GM20000 (cell line): ENCODE data around the gene PLPP2.

Experiments
- DNase-seq: peaks from one replicate; pipeline ENCODE4 v3.0.0; 2012; ENCODE audit warnings: low spot score
- TF ChIP-seq, protein P1 (sequence below): IDR thresholded peaks from 2 replicates; pipeline ENCODE4 v1.5.1; 2012; ENCODE audit warnings: mild to moderate bottlenecking, control low read depth; ENCODE audit errors: extremely low read depth, missing control alignments

The PLPP2 gene

DNA sequence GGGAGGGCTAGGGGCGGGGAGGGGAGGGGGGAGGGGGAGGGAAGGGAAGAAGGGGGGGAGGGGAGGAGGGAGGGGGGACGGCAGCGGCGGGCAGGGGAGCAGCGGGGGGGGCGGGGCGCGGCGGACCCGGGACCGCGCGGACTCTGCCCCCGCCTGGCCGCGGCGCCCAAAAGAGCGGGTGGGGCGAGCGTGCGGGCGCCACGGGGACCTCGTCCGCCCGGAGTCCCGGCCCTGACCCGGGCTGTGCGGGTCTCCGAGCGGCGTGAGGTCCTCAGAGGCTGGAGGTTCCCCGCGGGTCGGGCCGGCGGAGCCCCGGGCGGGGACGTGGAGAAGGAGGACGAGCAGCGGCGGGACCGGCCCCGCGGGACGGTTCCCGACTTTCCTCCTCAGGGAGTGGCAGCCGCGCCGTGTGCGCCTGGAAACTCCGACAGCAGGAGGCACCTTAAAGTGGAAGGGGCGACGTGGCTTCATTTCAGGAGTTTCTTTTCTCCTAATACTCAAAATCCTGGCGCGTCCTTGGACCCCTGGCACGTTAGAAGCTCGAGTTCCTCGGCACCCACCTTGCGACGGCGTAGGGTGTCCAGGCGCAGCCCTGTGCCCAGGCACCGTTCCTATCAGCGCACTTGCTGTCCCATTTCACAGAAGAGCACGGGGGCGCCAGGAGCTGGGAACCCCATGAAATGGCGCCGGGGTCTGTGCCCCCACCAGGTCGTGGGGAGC, 518 bp upstream of the PLPP2 start:
- no peak for DNase-seq
- TF ChIP-seq, protein P1, sequence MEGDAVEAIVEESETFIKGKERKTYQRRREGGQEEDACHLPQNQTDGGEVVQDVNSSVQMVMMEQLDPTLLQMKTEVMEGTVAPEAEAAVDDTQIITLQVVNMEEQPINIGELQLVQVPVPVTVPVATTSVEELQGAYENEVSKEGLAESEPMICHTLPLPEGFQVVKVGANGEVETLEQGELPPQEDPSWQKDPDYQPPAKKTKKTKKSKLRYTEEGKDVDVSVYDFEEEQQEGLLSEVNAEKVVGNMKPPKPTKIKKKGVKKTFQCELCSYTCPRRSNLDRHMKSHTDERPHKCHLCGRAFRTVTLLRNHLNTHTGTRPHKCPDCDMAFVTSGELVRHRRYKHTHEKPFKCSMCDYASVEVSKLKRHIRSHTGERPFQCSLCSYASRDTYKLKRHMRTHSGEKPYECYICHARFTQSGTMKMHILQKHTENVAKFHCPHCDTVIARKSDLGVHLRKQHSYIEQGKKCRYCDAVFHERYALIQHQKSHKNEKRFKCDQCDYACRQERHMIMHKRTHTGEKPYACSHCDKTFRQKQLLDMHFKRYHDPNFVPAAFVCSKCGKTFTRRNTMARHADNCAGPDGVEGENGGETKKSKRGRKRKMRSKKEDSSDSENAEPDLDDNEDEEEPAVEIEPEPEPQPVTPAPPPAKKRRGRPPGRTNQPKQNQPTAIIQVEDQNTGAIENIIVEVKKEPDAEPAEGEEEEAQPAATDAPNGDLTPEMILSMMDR, result no peak

DNA sequence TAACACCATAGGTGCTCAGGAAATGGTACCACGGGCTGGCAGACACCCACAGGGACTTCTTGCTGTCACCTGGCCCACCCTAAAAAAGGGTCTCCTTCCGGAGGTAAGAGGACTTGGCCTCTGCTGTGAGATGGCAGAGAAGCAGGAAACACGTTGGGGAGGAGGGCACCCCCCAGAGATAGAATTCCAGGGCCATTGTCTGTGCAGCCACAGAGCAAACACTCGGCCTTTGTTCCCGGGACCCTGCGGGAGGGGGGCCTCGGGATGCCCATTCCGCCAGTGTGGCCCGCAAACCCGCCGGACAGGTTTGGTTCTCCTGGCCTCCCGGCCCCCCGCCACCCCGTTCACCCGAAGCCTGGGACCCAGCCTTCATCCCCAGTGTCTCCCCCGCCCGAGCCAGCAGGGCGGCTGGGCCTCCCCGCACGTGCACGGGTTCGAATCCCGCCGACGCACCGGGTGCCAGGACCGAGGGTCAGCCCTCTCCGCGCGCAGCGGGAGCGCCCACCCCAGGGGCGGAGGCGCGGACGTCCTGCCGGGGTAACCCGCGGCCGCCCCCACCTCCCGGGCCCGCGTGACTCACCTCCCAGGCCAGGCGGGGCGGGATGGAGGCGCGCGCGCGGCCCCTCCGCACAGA, 714 bp downstream of the PLPP2 start:
- TF ChIP-seq, protein P1, result no peak
- DNase-seq, result no peak

DNA sequence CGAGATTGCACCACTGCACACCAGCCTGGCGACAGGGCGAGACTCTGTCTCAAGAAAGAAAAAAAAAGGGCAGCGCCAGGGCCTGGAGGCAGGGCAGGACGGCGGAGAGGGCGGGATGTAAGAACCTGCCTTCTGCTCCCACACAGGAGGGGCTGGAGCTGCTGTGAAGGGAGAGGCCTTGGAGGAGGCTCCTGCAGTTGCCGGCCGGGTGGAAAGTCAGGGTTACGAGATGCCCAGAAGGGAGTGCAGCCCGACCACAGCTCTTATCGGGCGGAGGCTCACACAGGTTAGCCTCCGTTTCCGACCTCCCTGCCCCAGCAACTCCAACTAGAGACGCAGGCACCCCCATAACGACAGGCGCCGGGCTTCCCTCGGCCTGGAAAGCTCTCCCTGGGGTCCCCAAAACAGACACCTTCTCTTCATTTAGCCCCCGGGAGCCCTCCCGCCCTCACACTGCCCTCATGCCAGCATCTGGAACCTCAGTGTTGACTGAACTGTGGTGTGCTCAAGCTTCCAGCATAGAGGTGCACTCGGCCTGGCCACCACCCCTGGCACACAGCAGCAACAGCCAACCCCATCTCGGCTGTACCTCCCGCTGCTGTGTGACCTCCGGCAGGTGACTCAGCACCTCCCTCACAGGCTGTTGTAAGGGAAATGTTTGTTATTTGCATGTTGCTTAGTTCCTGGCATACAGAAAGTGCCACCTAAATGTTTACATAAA, 1.4 kb downstream of the PLPP2 start:
- TF ChIP-seq, protein P1, result no peak
- no peak for DNase-seq

DNA sequence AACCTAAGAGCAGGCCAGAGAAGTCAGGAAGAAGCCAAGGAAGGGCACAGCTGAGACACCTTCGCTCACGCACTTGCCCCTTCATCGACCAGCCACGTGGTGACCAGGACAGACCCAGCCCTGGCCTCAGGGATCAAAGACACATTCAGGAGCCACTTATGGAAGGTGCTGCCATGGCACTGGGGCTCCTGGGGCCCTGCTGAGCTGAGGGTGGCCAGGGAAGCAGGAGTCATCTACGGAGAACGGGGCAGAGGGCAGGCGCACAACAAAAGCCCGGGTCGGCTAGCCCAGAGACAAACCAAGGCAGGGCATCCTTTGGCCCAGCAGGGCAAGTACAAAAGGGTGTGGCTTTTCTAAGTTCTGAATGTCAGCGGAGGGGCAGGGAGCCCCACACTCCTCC, 2.3 kb downstream of the PLPP2 start:
- TF ChIP-seq, protein P1, result no peak

DNA sequence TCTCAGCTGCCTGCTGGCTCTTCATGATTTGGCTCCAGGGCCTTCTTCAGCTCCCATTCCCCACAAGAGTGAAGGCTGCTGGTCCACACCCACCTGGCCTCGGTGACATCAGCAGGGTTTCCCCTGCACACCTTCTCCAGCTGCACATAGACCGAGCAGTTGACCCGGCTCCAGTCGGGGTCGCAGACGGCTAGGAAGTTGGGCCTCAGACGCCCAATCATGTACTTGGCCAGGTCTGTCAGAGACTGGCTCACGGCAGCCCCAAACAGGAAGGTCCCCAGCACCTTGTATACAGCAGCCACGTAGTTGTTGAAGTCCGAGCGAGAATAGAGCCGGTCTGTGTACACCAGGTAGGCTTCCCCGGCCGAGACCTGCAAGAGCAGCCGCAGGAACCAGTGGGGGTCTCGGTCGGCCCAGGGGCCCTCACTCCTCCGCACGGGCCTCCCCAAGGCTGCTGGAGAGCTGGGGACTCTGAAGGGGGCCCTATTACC, 3.8 kb downstream of the PLPP2 start:
- TF ChIP-seq, protein P1, result no peak
- DNase-seq, result no peak

More for the DNA sequence above, 2.3 kb downstream of the PLPP2 start:
- no peak for DNase-seq

DNA sequence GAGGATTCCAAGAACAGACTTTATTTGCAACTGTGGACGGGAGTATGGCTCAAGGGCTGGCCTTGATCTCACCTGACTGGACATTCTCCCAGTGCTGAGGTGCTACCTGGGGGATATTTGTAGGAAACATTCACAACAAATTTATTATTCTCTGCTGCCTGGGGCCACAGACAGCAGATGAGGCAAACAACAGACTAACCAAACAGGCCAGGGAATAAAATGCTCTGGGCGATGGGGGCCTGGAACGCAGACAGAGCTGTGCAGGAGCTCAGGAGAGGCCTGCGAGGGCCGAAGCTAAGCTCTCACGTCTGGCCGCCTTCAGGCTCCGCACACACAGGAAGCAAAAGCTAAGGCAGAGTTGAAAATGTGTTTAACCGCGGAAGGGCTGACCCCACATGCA, 7.8 kb downstream of the PLPP2 start:
- TF ChIP-seq, protein P1, result no peak
- no peak for DNase-seq

DNA sequence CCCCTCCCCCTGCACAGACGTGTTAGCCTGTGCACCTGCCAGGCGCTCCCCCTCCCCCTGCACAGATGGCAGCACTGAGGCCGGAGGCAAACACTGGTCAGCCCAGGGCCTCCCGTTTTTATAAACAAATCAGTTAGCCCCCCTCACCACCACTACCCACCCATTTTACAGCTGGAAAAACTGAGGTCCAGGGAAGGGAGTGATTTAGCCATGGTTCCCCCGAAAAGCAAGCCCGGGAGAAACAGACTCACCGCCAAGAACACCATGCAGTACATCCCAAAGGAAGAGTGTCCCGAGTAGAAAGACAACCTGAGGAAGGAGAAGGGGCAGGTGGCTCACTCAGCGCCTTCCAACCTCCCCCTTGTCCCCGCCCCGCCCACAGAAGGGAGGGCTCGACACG, 8.7 kb downstream of the PLPP2 start:
- no peak for DNase-seq
- TF ChIP-seq, protein P1, result no peak
